ENCODE results near the gene KRT31. TPM values are rescaled to one million over a fixed set of nuclear protein-coding genes. Genes with fewer than 3 reads are reported as not detected.

The KRT31 gene
- total RNA-seq, 2 experiments from 2014 or later, result not detected

DNA sequence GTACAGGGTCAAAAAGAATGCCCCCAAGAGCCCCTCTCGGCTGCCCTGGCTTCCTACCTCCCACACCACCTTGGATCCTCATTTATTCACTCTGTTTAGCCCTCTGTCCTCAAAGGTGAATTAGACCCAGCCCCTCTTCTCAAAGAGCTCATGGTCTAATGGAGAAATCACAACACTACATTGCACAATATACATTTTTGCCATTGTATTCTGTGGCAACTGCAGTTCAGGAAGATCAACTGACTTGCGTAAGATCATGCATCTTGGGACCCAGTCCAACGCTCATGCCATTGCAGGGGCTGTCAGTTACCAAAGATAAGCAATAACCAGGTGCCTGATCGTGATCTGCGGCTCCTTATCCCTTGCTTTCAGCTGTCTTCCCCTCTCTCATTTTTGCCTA lies 42.0 kb upstream of the KRT31 start:
- DNase-seq, result no peak
- Mint-ChIP-seq H3K27ac (no peak overlapping the region), H3K9me3 (no peaks in the 10 kb centered on the region), H3K4me3 (no peak overlapping the region), H3K36me3 (ENCODE audit: low read depth) (no peaks in the 10 kb centered on the region), H3K4me1 (ENCODE audit: low read depth) (peaks cover 6% of the 10 kb centered on the region), H3K27me3 (peaks cover 4% of the 10 kb centered on the region)
- POLR2A ChIA-PET, result no interaction called here
- Histone ChIP-seq H3K4me1 (ENCODE audit: insufficient read depth, low read length) (no peaks in the 10 kb centered on the region), H3K36me3 (ENCODE audit: insufficient read depth, low read length) (no peaks in the 10 kb centered on the region), H3K27me3 (ENCODE audit: control insufficient read depth in 1 of 2, insufficient read depth in 2 of 2, low read length in 2 of 2) (peaks cover 0 to 2% of the 10 kb centered on the region in 2 experiments), H3K9me3 (ENCODE audit: control insufficient read depth in 1 of 2, insufficient read depth in 1 of 2, low read length in 2 of 2) (peaks cover 0 to 5% of the 10 kb centered on the region in 2 experiments), H3K27ac (ENCODE audit: low read depth in 1 of 2, low read length in 2 of 2) (no peak overlapping the region), H3K4me3 (ENCODE audit: low read length) (no peak overlapping the region)
- intact Hi-C loops (cut with DNase I, micrococcal nuclease), result no loop called here
- ATAC-seq (ENCODE audit: poor library complexity), result no peak
- CTCF ChIA-PET, result no interaction called here
- TF ChIP-seq, protein P1, sequence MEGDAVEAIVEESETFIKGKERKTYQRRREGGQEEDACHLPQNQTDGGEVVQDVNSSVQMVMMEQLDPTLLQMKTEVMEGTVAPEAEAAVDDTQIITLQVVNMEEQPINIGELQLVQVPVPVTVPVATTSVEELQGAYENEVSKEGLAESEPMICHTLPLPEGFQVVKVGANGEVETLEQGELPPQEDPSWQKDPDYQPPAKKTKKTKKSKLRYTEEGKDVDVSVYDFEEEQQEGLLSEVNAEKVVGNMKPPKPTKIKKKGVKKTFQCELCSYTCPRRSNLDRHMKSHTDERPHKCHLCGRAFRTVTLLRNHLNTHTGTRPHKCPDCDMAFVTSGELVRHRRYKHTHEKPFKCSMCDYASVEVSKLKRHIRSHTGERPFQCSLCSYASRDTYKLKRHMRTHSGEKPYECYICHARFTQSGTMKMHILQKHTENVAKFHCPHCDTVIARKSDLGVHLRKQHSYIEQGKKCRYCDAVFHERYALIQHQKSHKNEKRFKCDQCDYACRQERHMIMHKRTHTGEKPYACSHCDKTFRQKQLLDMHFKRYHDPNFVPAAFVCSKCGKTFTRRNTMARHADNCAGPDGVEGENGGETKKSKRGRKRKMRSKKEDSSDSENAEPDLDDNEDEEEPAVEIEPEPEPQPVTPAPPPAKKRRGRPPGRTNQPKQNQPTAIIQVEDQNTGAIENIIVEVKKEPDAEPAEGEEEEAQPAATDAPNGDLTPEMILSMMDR (IDR thresholded peaks at IDR 0.05), result no peak

DNA sequence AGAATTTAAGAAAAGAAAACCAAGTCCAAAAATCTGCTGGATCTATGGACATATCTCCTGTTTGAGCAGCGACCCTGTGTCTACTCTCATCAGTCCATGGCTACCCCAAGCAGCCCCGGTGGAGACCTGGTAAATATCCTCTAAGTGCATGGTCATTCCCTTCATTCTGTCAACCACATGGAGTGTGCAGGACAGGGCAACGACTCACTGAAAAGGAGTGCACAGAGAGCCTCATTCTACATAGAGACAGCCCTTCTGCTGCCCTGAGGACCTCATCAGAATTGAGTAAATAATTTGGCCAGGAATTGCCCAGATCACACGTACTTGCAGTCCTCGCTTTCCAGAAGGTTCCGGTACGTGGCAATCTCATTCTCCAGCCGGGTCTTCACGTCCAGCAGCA lies 40.4 kb upstream of the KRT31 start:
- intact Hi-C loops (cut with DNase I, micrococcal nuclease), result no loop called here
- DNase-seq (no peak), ATAC-seq (ENCODE audit: poor library complexity) (no peak)
- Histone ChIP-seq H3K36me3 (ENCODE audit: insufficient read depth, low read length) (no peaks in the 10 kb centered on the region), H3K4me1 (ENCODE audit: insufficient read depth, low read length) (no peaks in the 10 kb centered on the region), H3K9me3 (ENCODE audit: control insufficient read depth in 1 of 2, insufficient read depth in 1 of 2, low read length in 2 of 2) (peaks cover 0 to 5% of the 10 kb centered on the region in 2 experiments), H3K27me3 (ENCODE audit: control insufficient read depth in 1 of 2, insufficient read depth in 2 of 2, low read length in 2 of 2) (no peaks in the 10 kb centered on the region), H3K4me3 (ENCODE audit: low read length) (no peak overlapping the region), H3K27ac (ENCODE audit: low read depth in 1 of 2, low read length in 2 of 2) (no peak overlapping the region)
- H3K27ac Mint-ChIP-seq, result no peak overlapping the region
- H3K36me3 Mint-ChIP-seq (ENCODE audit: low read depth), result no peaks in the 10 kb centered on the region
- peaks cover 8% of the 10 kb centered on the region for H3K4me1 Mint-ChIP-seq (ENCODE audit: low read depth)
- H3K4me3 Mint-ChIP-seq, result no peak overlapping the region
- no peaks in the 10 kb centered on the region for H3K27me3 Mint-ChIP-seq
- POLR2A ChIA-PET, result no interaction called here
- TF ChIP-seq, protein P1 (IDR thresholded peaks at IDR 0.05), result no peak
- no peaks in the 10 kb centered on the region for H3K9me3 Mint-ChIP-seq
- CTCF ChIA-PET, result no interaction called here

DNA sequence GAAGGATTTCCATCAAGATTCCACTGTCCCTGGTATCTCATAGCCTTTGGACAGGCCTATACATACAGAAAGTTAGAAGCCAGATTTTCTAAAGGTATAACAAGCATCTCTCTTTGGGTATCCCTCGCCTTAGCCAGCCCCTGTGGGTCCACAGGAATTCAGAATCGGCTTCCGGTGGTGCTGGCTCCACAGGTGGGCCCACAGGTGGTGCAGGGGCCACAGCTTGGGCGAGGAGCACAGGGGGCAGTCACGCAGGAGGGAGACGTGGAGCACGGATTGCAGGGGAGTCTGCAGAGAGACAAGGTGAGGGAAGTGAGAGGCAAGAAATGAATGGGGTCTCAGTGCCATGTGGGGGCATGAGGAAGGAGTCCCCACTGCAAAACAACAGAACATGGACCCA lies 39.8 kb upstream of the KRT31 start:
- TF ChIP-seq, protein P1 (IDR thresholded peaks at IDR 0.05), result no peak
- intact Hi-C loops (cut with DNase I, micrococcal nuclease), result no loop called here
- no peak overlapping the region for H3K27ac Mint-ChIP-seq
- Histone ChIP-seq H3K27ac (ENCODE audit: low read depth in 1 of 2, low read length in 2 of 2) (no peak overlapping the region), H3K4me3 (ENCODE audit: low read length) (no peak overlapping the region), H3K9me3 (ENCODE audit: control insufficient read depth in 1 of 2, insufficient read depth in 1 of 2, low read length in 2 of 2) (peaks cover 0 to 5% of the 10 kb centered on the region in 2 experiments), H3K36me3 (ENCODE audit: insufficient read depth, low read length) (no peaks in the 10 kb centered on the region), H3K27me3 (ENCODE audit: control insufficient read depth in 1 of 2, insufficient read depth in 2 of 2, low read length in 2 of 2) (no peaks in the 10 kb centered on the region), H3K4me1 (ENCODE audit: insufficient read depth, low read length) (no peaks in the 10 kb centered on the region)
- ChIA-PET POLR2A (no interaction called here), CTCF (no interaction called here)
- H3K27me3 Mint-ChIP-seq, result no peaks in the 10 kb centered on the region
- H3K4me1 Mint-ChIP-seq (ENCODE audit: low read depth), result peaks cover 8% of the 10 kb centered on the region
- no peaks in the 10 kb centered on the region for H3K36me3 Mint-ChIP-seq (ENCODE audit: low read depth)
- no peak for ATAC-seq (ENCODE audit: poor library complexity)
- no peak overlapping the region for H3K4me3 Mint-ChIP-seq
- no peaks in the 10 kb centered on the region for H3K9me3 Mint-ChIP-seq
- no peak for DNase-seq
